DMS53 treated with DMSO at 0.1 percent for 48 hours (cell line): Measurements from ENCODE around the gene ZNF714.

Experiments
- DNase-seq: peaks from one replicate; lab custom pipeline; 2025; ENCODE audit not compliant: unreplicated experiment; lab: John Stamatoyannopoulos, UW

The ZNF714 gene

DNA sequence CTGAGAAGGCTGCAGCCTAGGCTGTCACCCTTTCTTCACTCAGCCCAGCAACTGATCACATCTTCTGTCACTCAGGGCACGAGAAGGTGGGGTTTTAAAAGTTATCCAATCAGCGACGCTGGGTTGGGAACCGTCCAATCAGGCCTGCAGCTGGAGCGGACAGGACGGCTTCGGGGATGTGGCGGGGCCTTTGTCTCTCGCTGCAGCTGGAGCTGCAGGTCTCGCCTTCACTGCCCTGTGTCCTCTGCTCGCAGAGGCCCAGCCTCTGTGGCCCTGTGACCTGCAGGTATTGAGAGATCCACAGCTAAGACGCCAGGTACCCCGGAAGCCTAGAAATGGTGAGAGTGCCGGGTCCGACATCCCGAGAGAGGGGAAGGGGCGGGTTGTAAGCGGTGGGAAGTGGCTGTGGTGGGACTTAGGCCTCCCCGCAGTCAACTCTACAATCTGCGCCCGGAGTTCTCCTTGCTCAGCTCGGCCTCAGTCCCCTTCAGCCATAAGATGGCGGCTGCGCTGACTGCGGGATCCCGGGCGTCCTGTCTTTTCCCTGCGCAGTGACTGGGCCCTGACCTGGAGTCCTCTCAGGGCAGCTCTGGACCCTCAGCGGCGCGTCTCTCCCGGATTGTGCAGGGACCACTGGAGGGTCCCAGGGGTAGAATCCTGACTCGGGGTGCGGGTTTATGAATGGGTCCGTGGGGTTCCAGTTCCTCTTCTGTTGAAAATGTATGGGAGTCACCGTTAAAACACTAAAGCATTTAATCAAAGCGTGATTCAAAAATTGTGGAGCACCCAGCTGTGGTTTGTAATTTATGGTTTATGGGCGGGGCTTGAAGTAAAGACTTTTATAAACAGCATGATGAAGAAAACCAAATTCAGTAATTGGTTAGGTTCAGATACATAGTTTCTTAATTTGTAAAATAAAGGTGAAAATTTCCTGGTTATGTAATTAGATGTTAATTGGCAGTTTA lies at the start of gene ZNF714:
ZNF714 (plus strand) TSS at position 193 of the 965 bp plus-strand sequence. CDS start 16,066 bp downstream, outside the sequence.
- peak; percentile 87 for DNase-seq

GRCh38 chr19:21045028-21045427 lies 37.0 kb upstream of the ZNF714 start:
- DNase-seq: no peak

- no peak for DNase-seq
These were observed 35.5 kb upstream of the ZNF714 start for GRCh38 chr19:21046489-21046888.

DNA sequence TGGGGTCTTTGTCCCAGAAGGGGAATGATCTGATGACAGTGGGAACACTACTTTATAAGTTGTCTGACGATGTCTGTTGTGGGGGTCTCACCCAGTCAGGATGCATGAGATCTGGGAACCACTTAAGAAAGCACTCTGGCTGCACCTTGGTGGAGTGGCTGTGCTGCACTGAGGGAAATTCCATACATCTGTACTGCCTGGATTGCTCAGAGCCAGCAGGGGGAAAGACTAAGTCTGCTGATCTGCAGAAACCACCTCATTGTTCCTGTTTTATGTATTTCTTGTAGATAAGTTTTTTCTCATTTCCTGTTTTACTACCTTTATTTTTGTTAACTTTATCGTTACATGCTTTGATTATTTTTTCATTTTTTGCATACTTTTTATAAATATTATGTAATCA lies 34.3 kb upstream of the ZNF714 start:
- no peak for DNase-seq

DNA sequence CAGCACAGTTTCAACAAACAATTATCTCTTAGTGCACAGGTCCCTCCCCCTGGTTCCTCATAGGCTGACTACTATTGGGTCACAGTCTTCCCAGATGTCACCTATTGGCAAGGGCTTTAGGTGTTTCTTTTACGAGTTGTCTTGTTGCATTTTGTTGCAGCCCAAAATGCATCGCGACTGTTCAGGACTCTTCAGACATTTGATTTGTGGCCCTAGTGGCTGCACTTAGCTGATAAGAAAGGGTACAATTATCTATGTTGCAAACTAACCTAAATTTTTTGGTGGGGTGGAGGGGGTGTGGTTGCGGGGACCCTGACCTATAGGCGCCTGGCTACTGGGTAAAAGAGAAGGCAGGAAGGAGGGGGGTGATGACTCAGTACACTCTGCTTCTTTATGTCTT lies 29.1 kb upstream of the ZNF714 start:
- DNase-seq: no peak

- no peak for DNase-seq
These were observed 16.7 kb upstream of the ZNF714 start for GRCh38 chr19:21065336-21065735.

GRCh38 chr19:21084343-21084742 lies 2.3 kb downstream of the ZNF714 start:
- DNase-seq: peak; percentile 3

GRCh38 chr19:21087871-21088270 lies 5.9 kb downstream of the ZNF714 start:
- DNase-seq: no peak

DNA sequence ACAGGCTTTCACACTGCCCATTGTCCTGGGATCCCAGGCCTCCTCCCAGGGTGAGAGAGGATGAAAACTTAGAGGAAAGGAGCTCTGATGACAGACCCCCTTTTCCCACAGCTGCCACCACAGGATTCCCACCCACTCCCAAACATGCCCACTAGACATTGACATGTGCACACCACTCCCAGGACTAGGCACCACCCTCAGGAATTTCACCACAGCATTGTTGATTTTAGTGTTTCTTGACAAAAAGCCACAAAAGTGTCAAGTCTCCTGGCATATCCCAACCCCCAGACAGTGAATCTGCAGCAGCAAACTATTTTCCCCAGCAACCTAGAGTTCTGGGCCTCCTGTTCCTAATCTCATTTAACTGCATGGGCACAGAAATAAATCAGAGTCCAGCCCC lies 10.1 kb downstream of the ZNF714 start:
- DNase-seq: no peak

- no peak for DNase-seq
These were observed 12.5 kb downstream of the ZNF714 start for GRCh38 chr19:21094347-21095025.

GRCh38 chr19:21098291-21098690 lies 16.3 kb downstream of the ZNF714 start:
- DNase-seq: no peak

GRCh38 chr19:21101521-21102242 lies 19.7 kb downstream of the ZNF714 start:
- no peak for DNase-seq

DNA sequence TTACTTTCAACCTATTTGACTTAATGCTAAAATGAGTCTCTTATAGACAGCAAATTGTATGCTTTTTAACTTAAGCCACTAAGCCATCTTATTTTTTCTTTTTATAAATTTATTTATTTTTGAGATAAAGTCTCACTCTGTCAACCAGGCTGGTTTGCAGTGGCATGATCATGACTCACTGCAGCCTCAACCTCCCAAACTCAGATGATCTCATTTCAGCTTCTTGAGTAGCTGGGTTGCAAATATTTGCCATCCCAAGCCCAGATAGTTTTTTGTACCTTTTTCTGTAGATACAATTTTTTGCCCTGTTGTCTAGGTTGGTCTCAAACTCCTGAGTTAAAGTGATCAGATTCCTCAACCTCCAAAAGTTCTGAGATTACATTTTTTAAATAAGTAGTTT lies 27.1 kb downstream of the ZNF714 start:
- no peak for DNase-seq

GRCh38 chr19:21110183-21110582 lies 28.2 kb downstream of the ZNF714 start:
- no peak for DNase-seq

DNA sequence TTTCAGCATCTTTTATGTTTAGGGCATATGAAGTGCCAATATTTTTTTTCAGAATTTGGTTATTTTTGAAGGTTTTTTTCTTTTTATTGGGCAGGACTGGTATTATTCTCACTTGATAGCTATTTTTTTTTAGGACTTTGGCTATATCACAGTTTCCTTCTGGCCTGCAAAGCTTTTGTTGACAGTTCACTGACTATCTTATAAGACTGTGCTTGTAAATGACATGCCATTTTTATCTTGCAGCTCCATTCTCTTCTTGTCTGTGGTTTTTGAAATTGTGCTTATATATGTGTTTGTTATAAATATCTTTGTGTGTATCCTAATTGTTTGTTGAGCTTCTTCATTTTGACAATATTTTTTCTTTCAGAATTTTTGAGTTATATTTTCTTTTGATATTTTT lies 33.4 kb downstream of the ZNF714 start:
- DNase-seq: no peak

DNA sequence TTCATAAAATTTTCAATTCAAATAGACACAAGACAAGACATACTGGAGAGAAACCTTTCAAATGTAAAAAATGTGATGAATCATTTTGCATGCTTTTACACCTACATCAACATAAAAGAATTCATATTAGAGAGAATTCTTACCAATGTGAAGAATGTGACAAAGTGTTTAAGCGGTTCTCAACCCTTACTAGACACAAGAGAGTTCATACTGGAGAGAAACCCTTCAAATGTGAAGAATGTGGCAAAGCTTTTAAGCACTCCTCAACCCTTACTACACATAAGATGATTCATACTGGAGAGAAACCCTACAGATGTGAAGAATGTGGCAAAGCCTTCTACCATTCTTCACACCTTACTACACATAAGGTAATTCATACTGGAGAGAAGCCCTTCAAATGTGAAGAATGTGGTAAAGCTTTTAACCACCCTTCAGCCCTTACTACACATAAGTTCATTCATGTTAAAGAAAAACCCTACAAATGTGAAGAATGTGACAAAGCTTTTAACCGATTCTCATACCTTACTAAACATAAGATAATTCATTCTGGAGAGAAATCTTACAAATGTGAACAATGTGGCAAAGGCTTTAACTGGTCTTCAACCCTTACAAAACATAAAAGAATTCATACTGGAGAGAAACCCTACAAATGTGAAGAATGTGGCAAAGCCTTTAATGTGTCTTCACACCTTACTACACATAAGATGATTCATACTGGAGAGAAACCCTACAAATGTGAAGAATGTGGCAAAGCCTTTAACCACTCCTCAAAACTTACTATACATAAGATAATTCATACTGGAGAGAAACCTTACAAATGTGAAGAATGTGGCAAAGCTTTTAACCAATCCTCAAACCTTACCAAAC lies 35.3 kb downstream of the ZNF714 start:
- DNase-seq: no peak

DNA sequence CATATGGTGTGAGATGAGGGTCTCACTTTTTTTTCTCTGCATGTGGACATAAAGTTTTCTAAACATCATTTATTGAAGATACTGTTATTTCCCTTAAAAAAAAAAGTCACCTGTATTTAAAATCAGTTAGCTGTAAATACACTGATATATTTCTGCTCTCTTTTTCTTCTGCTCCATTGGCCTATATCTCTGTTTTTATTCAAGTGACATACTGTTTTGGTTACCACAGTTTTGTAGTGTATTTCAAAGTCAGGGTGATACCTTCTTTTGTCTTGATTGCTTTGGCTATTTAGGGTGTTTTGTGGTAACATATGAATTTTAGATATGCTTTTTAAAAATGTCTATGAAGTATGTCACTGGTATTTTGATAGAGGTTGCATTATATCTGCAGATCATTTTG lies 44.1 kb downstream of the ZNF714 start:
- DNase-seq: no peak

DNA sequence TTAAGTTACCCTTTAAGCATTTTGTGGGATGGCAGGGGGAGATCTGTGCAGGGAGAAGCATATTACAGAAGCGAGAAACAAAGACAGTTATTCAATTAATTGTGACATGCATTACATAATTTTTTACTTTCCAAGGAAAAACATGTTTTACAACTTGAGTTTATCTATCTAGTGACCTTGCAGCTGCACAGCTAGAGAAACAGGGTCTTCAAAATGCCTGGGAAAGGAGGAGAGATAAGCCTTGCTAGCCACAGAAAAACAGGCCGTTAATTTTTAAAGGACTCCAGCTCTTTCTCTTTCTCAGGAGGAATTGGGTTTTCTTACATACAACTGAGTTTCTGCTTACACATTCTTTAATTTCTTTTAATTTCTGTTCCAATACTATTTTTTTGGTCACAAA lies 45.0 kb downstream of the ZNF714 start:
- no peak for DNase-seq

DNA sequence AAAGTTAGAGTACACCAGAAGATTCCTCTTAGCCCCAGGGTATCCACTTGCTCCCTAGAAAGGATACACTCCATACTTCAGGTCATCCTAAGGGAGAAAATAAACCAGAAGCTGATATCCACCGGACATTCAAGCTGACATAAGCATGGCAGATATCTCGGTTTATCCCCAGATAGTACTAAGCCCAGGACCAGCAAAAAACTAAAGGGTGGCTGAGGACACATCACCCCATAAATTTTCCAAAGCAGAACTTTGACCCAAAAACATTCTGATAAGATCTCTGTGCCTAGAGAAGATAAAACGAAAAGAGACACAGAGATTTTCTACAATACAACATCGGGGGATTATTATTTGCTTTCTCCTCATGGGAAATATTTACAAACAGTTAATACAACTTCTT lies 45.9 kb downstream of the ZNF714 start:
- DNase-seq: no peak

- no peak for DNase-seq
These were observed 47.1 kb downstream of the ZNF714 start for GRCh38 chr19:21128901-21129698.
